HG02610 (cell line): ENCODE measurements around the gene NAPA.
A peak's percentile ranks its signal among the peaks of the same experiment; 100 is the strongest.
"Not testable (repeated sequence)": the region's sequence is repeated elsewhere in the genome, so short reads cannot be mapped to it uniquely, and the experiment has no call there.

Source experiments
- ATAC-seq: cut with Tn5 transposase; IDR thresholded peaks from one replicate; pipeline ENCODE4 v1.9.1; 2021; ENCODE audit warnings: mild to moderate bottlenecking, moderate library complexity; ENCODE audit not compliant: unreplicated experiment

The NAPA gene

GRCh38 chr19:47487551-47488515, 27.0 kb downstream of the NAPA start:
- ATAC-seq = no peak

- ATAC-seq = no peak
Measured at GRCh38 chr19:47486900-47487299, 28.0 kb downstream of the NAPA start.

- not testable (repeated sequence) for ATAC-seq
Measured at GRCh38 chr19:47486220-47486619, 28.6 kb downstream of the NAPA start.

- ATAC-seq = no peak
Measured at GRCh38 chr19:47485210-47485609, 29.7 kb downstream of the NAPA start.

GRCh38 chr19:47483800-47484690, 30.8 kb downstream of the NAPA start, which contains the start of gene KPTN:
KPTN (minus strand) TSS chr19:47484219; CDS start chr19:47484160, 59 bp downstream.
- peak; percentile 56 for ATAC-seq

GRCh38 chr19:47483200-47483599, 31.7 kb downstream of the NAPA start:
- no peak for ATAC-seq

GRCh38 chr19:47481460-47482052, 33.3 kb downstream of the NAPA start:
- ATAC-seq = no peak

GRCh38 chr19:47480658-47481057, 34.2 kb downstream of the NAPA start:
- no peak for ATAC-seq

GRCh38 chr19:47479701-47480503, 35.0 kb downstream of the NAPA start:
- no peak for ATAC-seq

GRCh38 chr19:47476438-47476972, 38.4 kb downstream of the NAPA start:
- no peak for ATAC-seq

- ATAC-seq = no peak
Measured at GRCh38 chr19:47475465-47475864, 39.4 kb downstream of the NAPA start.

GRCh38 chr19:47473336-47473735, 41.5 kb downstream of the NAPA start:
- no peak for ATAC-seq

- no peak for ATAC-seq
Measured at GRCh38 chr19:47471733-47472457, 43.0 kb downstream of the NAPA start, which contains the start of gene SLC8A2. SLC8A2 (minus strand) TSS chr19:47471893; CDS start chr19:47466403, 5,490 bp downstream.

GRCh38 chr19:47471381-47471732, 43.5 kb downstream of the NAPA start:
- ATAC-seq = no peak

- ATAC-seq = no peak
Measured at GRCh38 chr19:47470447-47471195, 44.2 kb downstream of the NAPA start.

- ATAC-seq = no peak
Measured at GRCh38 chr19:47469719-47470118, 45.1 kb downstream of the NAPA start.

GRCh38 chr19:47469363-47469700, 45.5 kb downstream of the NAPA start:
- no peak for ATAC-seq

- no peak for ATAC-seq
Measured at GRCh38 chr19:47467914-47468313, 46.9 kb downstream of the NAPA start.

- ATAC-seq = no peak
Measured at GRCh38 chr19:47465957-47466356, 48.9 kb downstream of the NAPA start.
